CD4-positive, alpha-beta T cell treated with Interferon alpha-2 for 1 hour (primary cell): ENCODE results near the gene TPCN1.

Experiments used
- DNase-seq, 2 donors: peaks; one replicate each; pipeline ENCODE4 v3.0.0-alpha.2; 2020 to 2022

Gene TPCN1

DNA sequence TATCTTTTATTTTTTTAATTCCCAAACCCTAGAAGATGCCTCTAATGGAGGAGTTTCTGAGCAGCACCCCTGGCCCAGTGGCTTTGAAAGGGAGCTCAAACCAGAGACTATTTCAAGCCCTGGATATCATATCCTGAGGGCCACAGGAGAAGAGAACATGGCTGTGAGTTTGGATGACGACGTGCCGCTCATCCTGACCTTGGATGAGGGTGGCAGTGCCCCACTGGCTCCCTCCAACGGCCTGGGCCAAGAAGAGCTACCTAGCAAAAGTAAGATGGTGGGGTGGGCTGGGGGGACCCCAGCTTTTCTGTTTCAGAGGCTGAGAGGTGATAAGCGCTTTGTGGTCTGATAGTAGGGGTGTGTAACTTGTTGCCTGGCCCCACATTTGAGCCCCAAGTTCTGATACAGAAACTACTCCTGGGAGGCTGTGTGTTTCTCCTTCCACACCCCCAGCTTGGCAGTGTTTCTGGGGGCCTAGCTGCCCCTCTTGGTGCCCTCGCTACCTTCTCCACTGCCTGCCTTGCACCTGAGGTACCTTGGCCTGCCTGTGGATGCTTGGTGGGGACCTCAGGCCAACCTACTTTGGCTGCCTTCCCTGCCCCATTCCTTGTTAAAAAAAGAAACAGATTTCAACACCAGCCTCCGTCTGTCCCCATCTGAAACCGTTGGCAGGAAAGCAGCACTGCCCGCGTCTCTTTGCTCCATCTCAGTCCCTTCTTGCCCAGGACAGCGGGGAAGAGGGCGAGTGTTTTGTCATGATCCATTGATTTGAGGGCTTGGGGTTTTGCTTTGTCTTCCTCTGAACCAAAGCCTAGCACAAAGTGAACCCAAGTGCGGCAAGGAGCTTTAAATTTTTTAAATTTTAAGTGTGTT, 5.7 kb downstream of the TPCN1 start:
- DNase-seq: no peak

- no peak for DNase-seq
Observed at GRCh38 chr12:113227686-113228391, 6.6 kb downstream of the TPCN1 start.

DNA sequence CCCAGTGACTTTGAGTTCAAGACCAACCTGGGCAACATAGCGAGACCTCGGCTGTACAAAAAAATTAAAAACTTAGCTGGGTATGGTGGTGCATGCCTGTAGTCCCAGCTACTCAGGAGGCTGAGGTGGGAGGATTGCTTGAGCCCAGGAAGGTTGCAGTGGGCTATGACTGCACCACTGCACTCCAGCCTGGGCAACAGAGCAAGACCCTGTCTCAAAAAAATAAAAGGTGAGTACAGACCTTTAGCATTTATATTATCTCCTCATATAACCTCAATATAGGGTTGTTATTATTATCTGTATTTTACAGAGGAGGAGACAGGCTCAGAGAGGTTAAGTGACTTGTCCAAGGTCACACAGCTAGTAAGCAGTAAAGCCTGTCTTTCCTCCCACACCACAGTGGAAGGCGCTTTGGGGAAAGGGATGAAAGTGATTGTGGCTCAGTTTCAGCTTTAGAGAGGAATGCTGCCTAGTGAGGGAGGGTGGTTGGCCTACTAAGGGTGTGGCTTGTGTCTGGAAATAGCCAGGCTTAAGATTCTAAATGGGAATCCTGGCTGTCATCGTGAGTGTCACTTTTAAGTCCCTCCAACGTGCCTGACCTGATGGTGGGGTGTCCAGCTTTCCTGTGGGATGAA, 7.2 kb downstream of the TPCN1 start:
- DNase-seq: no peak

- DNase-seq: no peak
Observed at GRCh38 chr12:113230315-113231234, 9.3 kb downstream of the TPCN1 start.

DNA sequence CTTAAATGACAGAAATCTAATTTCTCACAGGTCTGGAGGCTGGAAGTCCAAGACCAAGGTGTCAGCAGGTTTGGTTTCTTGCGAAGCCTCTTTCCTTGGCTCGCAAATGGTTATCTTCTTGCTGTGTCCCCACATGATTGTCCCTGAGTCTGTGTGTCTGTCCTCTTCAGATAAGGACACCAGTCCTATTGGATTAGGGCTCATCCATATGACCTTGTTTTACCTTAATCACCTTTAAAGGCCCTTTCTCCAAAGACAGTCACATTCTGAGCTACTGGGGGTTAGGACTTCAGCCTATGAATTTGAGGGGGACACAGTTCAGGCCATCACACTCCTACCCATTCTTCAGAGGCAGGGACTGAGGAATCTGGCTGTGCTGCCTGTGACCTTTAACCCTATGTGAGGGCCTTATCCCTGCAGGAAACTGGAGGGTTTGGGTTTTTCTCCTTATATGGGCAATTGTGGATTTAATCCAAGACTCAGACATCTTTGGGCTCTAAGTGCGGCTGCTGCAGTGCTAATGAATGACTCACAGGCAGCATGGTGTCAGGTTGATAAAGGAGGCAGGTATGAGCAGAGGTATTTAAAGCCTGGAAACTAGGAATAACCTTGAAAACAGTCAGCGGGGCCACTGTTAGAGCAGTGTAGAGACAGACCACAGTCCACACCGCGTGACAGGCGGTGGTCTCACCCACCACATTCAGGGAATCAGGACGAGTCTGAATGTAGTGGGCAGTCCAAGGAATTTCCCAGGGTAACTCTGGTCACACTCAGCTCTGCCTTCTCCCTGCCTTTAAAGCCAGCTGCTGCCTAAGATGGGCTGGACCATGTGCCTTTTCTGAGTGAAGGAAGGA, 10.2 kb downstream of the TPCN1 start:
- DNase-seq: no peak

DNA sequence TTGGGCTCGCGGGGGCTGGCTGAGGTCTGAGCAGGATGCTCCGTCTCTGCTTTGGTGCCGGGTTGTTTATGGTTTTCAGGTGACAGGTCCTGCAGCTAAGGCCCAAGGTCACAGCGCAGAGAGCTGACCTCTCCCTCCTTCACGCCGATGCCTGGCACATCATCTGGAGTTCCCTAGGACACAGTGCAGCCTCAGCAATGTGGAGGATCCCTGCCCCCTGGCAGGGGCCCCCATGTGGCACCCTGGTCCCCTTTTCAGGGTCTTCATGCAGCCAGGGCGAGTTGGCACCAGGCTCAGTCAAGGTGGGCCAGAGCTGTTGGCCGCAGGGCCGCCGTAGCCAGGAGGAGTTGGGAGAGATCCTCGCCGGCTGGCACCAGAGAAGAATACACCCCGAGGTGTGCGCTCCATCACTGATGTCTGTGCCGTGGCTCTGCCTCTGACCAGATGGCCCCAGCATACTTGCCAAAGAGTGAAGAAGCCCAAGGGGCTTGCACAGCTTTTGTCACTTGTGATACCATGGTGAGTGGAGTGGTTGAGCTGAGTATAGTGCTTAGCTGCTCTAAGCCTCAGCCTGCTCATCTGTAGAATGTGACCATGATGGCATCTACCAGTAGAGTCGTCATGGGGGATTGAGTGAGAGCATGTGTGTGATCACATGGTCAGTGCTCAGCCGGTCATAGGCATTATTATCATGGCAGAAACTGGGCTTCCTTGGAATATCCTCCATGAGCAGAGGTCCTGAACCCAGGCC, 11.0 kb downstream of the TPCN1 start:
- DNase-seq: no peak

DNA sequence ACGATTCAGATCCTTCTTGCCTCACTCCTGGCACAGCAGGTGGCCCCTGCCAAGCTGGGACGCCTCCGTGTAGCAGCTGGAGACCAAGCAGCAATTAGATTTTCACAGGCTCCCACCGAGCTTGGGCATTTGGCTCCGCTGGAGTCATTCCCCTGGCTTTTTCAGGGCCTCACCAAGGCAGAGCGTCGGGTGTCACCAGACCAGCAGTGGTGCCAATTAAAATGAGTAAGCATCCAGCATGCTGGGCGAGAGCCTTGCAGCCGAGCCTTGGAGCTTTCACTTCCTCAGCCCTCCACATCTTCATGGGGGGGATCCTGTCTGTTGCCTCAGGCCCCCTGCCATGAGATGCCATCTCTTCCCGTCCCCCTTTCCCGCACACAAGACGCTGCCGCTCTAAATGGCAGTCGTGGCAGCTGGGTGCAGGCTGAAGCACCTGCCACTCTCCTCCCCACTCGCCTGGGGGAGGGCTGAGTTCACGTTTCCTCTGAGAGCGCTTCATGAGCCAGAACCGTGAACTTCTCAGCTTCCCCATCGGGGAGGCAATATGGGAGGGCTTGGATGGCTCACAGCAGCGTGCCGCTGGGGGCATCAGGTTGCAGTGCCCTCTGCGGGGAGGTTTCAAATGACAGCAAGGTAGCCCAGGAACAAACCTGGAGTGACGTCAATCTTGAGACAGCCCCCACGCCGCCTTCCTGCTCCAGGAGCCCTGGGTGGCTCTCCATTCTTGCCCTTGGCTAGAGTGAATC, 11.7 kb downstream of the TPCN1 start:
- peak; percentile 75 to 85 for DNase-seq

- DNase-seq: no peak
Observed at GRCh38 chr12:113233967-113234366, 12.7 kb downstream of the TPCN1 start.

GRCh38 chr12:113234483-113234882, 13.2 kb downstream of the TPCN1 start:
- DNase-seq: no peak

- no peak for DNase-seq
Observed at GRCh38 chr12:113235976-113236375, 14.7 kb downstream of the TPCN1 start.

- no peak for DNase-seq
Observed at GRCh38 chr12:113236539-113237399, 15.5 kb downstream of the TPCN1 start.

GRCh38 chr12:113237748-113238147, 16.5 kb downstream of the TPCN1 start:
- no peak for DNase-seq

GRCh38 chr12:113238309-113238708, 17.0 kb downstream of the TPCN1 start:
- DNase-seq: no peak

- DNase-seq: no peak
Observed at GRCh38 chr12:113239288-113239771, 18.1 kb downstream of the TPCN1 start.

- DNase-seq: no peak
Observed at GRCh38 chr12:113239811-113240331, 18.6 kb downstream of the TPCN1 start.

GRCh38 chr12:113240395-113240794, 19.1 kb downstream of the TPCN1 start:
- DNase-seq: no peak

DNA sequence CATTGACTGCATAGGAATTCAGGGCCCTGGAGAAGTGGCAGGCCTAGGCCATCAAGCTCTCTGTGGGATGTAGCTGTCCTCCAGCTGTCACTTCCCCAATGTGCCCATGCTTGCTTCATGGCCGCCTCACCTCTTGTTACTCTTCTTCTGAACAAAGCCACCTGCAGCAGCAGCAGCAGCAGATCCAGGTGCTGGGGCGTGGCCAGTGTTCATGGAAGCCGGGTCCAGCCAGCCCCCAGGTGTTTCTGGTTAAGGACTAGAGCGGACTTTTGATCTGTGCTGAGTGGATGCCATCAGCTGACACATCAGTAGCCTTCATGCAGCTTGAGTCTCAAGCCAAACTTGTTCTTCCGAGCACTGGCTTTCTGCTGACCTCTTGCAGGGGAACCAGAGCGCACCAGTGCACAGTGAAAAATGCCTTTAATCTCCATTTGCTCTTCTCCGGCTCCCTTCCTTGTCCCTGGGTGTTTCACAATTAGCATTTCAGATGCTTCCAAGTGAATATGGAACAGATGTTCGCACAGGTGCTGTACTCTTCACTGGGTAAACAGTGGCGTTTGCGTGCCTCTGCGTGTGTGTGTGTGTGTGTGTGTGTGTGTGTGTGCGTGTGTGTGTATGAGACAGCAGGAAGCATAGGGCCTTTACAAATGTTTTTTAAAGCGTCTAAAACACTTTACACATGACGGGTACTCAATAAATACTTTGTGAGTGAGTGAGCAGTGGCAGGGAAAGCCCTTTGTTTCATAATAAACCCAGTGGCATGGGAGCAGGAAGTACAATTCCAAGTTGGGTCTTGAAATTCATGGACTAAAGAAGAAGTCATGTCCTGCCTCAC, 20.1 kb downstream of the TPCN1 start:
- no peak for DNase-seq

DNA sequence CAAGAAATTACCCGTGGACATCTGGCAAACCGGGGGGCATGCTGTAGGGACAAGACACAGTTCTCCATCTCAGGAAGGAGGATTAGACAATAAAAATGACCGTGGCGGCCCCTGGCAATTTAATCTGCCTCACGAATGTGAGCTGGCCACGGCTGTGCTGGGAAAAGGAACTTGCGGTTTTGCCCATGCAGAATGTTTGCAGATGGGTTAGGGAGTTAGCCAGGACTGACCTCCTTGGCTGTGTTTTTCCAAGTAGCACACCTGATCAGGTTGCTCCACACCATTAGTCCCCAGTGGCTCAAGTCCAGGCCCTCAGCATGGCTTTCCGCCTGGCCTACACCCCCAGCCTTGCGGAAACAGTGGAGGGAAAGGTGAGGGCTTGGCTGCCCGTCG, 20.8 kb downstream of the TPCN1 start:
- no peak for DNase-seq
